Fibroblast of skin of right quadriceps (primary cell): ENCODE measurements around the gene UPK3A.
"Not testable (repeated sequence)": the region's sequence is repeated elsewhere in the genome, so short reads cannot be mapped to it uniquely, and the experiment has no call there.

Source experiments
- DNase-seq: peaks from one replicate; pipeline ENCODE4 v3.0.0-alpha.2; 2013

Gene UPK3A

DNA sequence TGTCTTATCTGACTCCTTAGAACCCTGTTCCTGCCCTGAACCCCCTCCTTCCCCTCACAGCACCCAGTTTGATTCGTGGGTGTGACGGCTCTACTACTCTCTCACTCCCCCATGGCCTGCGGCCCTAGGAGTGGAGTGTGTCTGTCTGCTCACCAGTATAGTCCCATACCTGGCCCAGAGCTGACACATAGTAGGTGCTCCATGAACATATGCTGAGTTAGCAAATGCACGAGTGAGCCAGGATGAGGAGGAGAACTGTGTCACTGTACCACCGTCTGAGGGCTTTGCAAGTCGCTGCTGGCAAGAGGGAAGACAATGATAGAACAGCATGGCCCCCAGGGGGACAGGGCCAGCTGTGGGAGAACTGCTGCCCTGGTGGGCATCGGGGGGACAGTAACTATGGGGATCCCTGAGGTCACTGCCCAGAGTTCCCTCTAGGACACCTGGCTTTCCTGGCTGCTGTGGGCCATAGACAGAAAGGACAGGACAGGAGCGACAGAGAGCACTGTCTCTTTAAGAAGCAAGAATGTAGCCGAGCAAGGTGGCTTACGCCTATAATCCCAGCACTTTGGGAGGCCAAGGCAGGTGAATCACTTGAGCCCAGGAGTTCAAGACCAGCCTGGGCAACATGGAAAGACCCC is 24.9 kb upstream of the UPK3A start:
- DNase-seq: no peak

- DNase-seq: not testable (repeated sequence)
These were observed 24.4 kb upstream of the UPK3A start for GRCh38 chr22:45260395-45260759.

GRCh38 chr22:45261407-45262088 is 23.2 kb upstream of the UPK3A start:
- DNase-seq: no peak

DNA sequence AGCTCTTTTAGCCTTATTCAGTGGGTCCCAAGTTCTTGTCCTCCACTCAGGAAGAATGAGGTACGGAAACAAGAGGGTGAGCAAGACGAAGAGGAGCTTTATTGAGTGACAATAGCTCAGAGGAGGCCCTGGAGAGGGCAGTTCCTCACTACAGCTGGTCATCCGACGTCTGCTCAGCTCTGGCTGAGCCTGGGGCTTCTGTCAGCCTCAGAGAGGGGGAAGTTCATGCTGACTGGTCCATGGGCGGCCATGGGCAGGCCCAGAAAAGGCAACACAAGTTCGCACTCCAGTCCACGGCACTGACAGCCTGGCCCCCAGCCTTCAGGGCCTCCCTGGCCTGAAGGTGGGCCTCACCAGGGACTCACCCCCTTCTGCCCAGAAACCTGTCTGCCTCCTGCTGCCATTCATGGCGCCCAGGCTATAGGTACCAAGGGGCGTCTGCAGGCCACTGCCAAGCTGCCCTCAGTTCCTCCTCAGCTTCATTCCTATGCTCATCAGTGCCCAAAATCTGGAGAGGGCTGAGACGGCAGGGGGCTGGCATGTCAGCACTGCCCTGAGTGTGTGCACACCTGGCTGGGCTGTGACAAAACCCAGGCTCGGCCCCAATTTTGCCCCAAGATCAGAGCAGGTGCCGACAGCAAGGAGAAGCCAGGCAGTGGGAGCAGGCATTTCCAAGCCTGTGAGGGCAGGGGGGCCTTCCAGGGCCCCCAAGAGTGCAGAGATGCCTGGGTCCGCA is 22.4 kb upstream of the UPK3A start:
- DNase-seq: no peak

- DNase-seq: no peak
These were observed 21.8 kb upstream of the UPK3A start for GRCh38 chr22:45262931-45263462.

GRCh38 chr22:45263463-45264269 is 21.1 kb upstream of the UPK3A start:
- DNase-seq: peak; percentile 47

DNA sequence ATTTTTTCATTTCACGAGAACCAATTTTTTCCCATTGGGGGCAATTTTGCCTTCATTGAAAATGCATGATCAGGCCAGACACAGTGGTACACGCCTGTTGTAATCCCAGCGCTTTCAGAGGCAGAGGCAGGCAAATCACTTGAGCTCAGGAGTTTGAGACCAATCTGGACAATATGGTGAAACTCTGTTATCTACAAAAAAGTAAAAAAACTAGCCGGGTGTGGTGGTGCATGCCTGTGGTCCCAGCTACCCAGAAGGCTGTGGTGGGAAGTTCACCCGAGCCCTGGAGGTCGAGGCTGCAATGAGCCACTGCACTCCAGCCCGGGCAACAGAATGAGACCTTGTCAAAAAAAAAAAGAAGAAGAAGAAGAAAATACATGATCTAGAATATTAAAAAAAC is 19.2 kb upstream of the UPK3A start:
- no peak for DNase-seq

- DNase-seq: no peak
These were observed 16.4 kb upstream of the UPK3A start for GRCh38 chr22:45268167-45268957.

DNA sequence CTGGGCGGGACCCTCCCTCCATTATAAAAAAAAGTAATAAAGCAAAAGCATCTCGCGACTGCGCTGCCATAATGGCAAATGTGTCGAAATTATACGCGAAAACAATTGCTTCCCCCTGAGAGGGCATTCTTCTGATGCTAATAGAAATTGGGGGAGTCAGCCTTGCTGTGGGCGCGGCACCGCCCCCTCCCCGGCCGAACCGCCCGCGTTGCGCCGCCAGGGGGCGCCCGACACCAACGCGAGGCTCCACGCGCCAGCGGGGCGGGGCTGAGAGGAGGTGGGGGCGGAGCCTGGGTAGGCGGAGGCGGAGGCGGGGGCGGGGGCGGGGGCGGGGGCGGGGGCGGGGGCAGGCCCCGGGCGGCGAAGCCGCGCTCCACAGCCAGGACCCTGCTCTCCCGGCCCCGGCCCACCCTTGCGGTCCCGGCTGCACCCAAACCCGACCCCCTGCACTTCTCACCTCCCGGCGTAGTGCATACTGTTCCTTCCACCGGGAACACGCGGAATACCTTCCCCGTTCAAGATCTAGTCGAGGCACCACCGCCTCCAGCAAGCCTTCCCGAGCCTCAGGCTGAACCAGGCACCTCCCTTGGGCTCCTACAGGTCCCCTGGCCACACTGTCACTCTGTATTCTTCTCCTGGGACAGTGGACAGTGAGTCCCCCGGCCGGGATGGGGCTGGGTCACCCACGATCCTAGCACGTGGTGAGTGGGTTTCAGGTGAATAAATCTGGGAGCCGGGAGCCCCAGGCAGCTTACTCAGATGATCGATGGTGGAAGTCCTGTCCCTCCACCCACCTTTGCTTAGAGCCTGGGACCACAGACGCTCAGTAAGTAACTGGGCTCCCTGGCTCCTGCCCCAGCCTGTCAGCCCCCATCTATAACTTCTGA is 15.5 kb upstream of the UPK3A start:
- peak; percentile 74 for DNase-seq

GRCh38 chr22:45270095-45271020 is 14.4 kb upstream of the UPK3A start:
- DNase-seq: no peak

GRCh38 chr22:45271667-45272201 is 13.0 kb upstream of the UPK3A start:
- DNase-seq: no peak

DNA sequence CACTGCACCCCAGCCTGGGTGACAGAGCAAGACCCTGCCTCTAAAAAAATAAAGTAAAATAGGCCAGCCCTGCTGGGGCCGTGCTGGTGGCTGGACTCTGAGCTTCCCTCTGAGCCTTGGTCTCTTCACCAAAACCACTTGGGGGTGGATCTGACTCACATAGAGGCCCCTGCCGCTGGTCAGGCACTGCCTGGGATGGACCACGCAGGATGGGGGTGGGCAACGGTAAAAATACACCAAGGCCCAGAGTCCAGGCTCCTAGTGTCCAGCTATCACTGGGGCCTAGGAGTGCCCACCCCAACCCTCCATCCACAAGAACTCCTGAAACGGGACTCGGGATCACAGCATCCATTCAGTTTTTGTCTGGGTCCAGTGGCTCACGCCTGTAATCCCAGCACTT is 12.3 kb upstream of the UPK3A start:
- DNase-seq: no peak

DNA sequence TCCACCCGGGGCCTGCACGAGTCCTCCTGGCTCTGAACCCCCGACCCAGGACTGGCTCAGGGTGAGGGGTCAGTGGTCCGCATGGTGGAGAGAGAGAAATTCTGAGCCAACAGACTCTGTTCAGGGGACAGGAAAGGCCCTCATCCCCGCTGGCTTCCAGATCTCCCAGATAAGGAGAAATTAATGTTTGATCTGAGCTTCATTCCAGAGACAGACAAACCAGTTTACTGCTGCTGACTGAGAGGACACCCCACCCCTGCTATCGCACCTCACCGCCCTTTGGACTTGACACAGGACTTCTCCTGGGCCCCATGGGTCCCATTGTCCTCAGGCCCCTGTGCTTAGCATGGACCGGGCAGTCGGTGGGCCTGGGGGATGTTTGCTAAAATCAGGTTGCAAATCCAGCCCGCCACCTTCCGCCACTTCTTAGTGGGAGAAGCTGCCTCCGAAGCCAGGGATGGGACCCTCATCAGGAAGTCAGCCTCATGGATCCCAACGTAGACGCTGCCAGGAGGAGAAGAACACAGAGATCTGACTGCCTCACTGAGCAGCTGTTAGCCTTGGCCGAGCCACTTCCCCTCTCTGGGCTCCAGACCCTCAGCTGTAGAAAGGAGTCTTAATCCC is 11.2 kb upstream of the UPK3A start:
- no peak for DNase-seq

DNA sequence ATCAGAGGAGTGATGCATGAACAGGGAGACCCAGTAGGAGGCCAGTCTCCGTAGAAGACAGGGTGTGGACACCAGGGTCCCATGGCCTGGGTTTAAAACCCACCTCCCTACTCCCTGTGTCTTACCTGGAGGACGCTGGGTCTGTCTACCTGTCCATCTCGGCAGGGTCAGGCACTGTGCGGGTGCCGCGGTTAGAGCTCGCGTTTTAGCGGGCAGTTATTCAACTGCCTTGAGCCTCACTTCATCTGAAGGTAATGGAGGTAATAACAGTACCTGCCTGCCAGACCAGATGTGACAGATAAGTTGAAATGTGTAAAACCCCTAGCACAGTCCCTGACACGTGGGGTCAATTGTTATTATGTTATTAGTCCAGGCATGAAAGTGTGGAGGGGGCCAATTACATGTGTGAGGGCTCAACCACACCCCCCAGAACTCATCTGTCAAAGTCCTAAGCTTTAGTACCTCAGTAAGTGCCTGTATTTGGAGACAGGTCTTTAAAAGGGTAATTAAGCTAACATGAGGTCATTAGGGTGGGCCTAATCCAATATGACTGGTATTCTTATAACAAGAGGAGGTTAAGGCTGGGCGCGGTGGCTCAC is 8.1 kb upstream of the UPK3A start:
- DNase-seq: no peak

- DNase-seq: not testable (repeated sequence)
These were observed 7.0 kb upstream of the UPK3A start for GRCh38 chr22:45277720-45278119.

GRCh38 chr22:45278125-45278524 is 6.6 kb upstream of the UPK3A start:
- no peak for DNase-seq

GRCh38 chr22:45280587-45280980 is 4.2 kb upstream of the UPK3A start:
- DNase-seq: no peak

DNA sequence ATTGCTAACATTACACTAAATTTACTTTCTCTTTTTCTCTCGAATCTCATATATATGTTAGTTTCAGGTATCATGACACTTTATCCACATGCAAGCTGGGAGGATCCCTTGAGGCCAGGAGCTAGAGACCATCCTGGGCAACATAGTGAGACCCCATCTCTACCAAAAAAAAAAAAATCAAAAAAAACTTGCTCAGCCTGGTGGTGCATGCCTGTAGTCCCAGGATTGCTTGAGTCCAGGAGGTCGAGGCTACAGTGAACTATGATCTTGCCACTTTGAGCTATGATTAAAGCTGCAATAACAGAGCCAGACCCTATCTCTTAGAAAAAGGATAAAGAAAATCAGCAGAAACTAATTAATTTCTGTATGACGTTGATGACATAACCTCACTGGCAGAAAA is 3.7 kb upstream of the UPK3A start:
- no peak for DNase-seq
